HG02610 (cell line): Measurements from ENCODE around the gene ABCB8.
"Not testable (repeated sequence)": the region's sequence is repeated elsewhere in the genome, so short reads cannot be mapped to it uniquely, and the experiment has no call there.

ENCODE experiments used
- ATAC-seq: cut with Tn5 transposase; IDR thresholded peaks from one replicate; pipeline ENCODE4 v1.9.1; 2021; ENCODE audit warnings: mild to moderate bottlenecking, moderate library complexity; ENCODE audit not compliant: unreplicated experiment

Gene ABCB8

GRCh38 chr7:150997817-150998216 is 30.4 kb upstream of the ABCB8 start:
- no peak for ATAC-seq

- no peak for ATAC-seq
Observed at GRCh38 chr7:150998341-150998740, 29.9 kb upstream of the ABCB8 start.

GRCh38 chr7:150999001-150999400 is 29.2 kb upstream of the ABCB8 start:
- no peak for ATAC-seq

GRCh38 chr7:150999497-151000230 is 28.6 kb upstream of the ABCB8 start:
- ATAC-seq: no peak

- ATAC-seq: no peak
Observed at GRCh38 chr7:151000897-151001495, 27.3 kb upstream of the ABCB8 start.

- no peak for ATAC-seq
Observed at GRCh38 chr7:151001546-151001945, 26.7 kb upstream of the ABCB8 start.

- no peak for ATAC-seq
Observed at GRCh38 chr7:151003572-151003971, 24.7 kb upstream of the ABCB8 start.

- no peak for ATAC-seq
Observed at GRCh38 chr7:151005566-151005965, 22.7 kb upstream of the ABCB8 start.

- ATAC-seq: no peak
Observed at GRCh38 chr7:151006590-151007300, 21.5 kb upstream of the ABCB8 start.

GRCh38 chr7:151007469-151007898 is 20.8 kb upstream of the ABCB8 start:
- ATAC-seq: no peak

GRCh38 chr7:151008143-151008510 is 20.1 kb upstream of the ABCB8 start:
- ATAC-seq: no peak

- ATAC-seq: no peak
Observed at GRCh38 chr7:151008511-151009323, 19.5 kb upstream of the ABCB8 start.

- no peak for ATAC-seq
Observed at GRCh38 chr7:151009327-151010036, 18.8 kb upstream of the ABCB8 start.

GRCh38 chr7:151010037-151010306 is 18.3 kb upstream of the ABCB8 start:
- no peak for ATAC-seq

GRCh38 chr7:151010307-151011096 is 17.7 kb upstream of the ABCB8 start:
- no peak for ATAC-seq

- no peak for ATAC-seq
Observed at GRCh38 chr7:151011097-151011409, 17.2 kb upstream of the ABCB8 start.

- ATAC-seq: not testable (repeated sequence)
Observed at GRCh38 chr7:151011616-151012015, 16.6 kb upstream of the ABCB8 start.

- ATAC-seq: no peak
Observed at GRCh38 chr7:151012031-151012692, 16.1 kb upstream of the ABCB8 start.

GRCh38 chr7:151012911-151013347 is 15.3 kb upstream of the ABCB8 start:
- no peak for ATAC-seq

GRCh38 chr7:151013356-151013732 is 14.9 kb upstream of the ABCB8 start:
- ATAC-seq: no peak
